GM18511 (cell line): ENCODE measurements around the gene RRAS.
A peak's percentile ranks its signal among the peaks of the same experiment; 100 is the strongest.

Experiments
- ATAC-seq: cut with Tn5 transposase; IDR thresholded peaks from one replicate; pipeline ENCODE4 v1.9.1; 2021; ENCODE audit warnings: mild to moderate bottlenecking, moderate library complexity; ENCODE audit not compliant: unreplicated experiment

RRAS gene

GRCh38 chr19:49655570-49656455, 15.9 kb upstream of the RRAS start:
- no peak for ATAC-seq

GRCh38 chr19:49654581-49654980, 14.6 kb upstream of the RRAS start:
- ATAC-seq = no peak

GRCh38 chr19:49653466-49653806, 13.5 kb upstream of the RRAS start:
- no peak for ATAC-seq

GRCh38 chr19:49652551-49653465, 12.9 kb upstream of the RRAS start:
- ATAC-seq = no peak

- no peak for ATAC-seq
Observed at GRCh38 chr19:49651820-49652550, 12.0 kb upstream of the RRAS start.

GRCh38 chr19:49651029-49651819, 11.3 kb upstream of the RRAS start:
- no peak for ATAC-seq

GRCh38 chr19:49646586-49646985, 6.6 kb upstream of the RRAS start:
- ATAC-seq = no peak

GRCh38 chr19:49645995-49646394, 6.1 kb upstream of the RRAS start:
- no peak for ATAC-seq

GRCh38 chr19:49645592-49645991, 5.6 kb upstream of the RRAS start:
- no peak for ATAC-seq

GRCh38 chr19:49643466-49643865, 3.5 kb upstream of the RRAS start:
- no peak for ATAC-seq

- no peak for ATAC-seq
Observed at GRCh38 chr19:49642492-49643035, 2.6 kb upstream of the RRAS start.

- peak; percentile 56 for ATAC-seq
Observed at GRCh38 chr19:49641688-49642491, 1.9 kb upstream of the RRAS start, which contains the start of gene SCAF1. TSS of gene SCAF1 (plus strand) at chr19:49642209. CDS start at chr19:49645027, 2,818 bp downstream.

- no peak for ATAC-seq
Observed at GRCh38 chr19:49639401-49640112, 386 bp downstream of the RRAS start.

GRCh38 chr19:49637821-49638738, 1.9 kb downstream of the RRAS start:
- ATAC-seq = no peak

- no peak for ATAC-seq
Observed at GRCh38 chr19:49636233-49636932, 3.6 kb downstream of the RRAS start.

GRCh38 chr19:49635530-49636232, 4.3 kb downstream of the RRAS start:
- no peak for ATAC-seq
